IPS-18a (cell line): ENCODE results near the gene MLN.

ENCODE experiments used
- H3K27ac ChIP-seq: one replicate; pipeline ENCODE4 v1.5.1; 2013; ENCODE audit warnings: low read length
- H3K27me3 ChIP-seq: one replicate; pipeline ENCODE4 v1.6.1; 2013; ENCODE audit warnings: mild to moderate bottlenecking, low read length; ENCODE audit not compliant: control insufficient read depth, insufficient read depth
- H3K36me3 ChIP-seq: one replicate; pipeline ENCODE4 v1.6.1; 2013; ENCODE audit warnings: low read depth, low read length; ENCODE audit not compliant: control insufficient read depth
- H3K4me1 ChIP-seq: one replicate; pipeline ENCODE4 v1.6.1; 2013; ENCODE audit warnings: low read depth, low read length; ENCODE audit not compliant: control insufficient read depth
- H3K4me3 ChIP-seq: one replicate; pipeline ENCODE4 v1.5.1; 2013; ENCODE audit warnings: low read length
- H3K9ac ChIP-seq: one replicate; pipeline ENCODE4 v1.6.1; 2013; ENCODE audit warnings: mild to moderate bottlenecking, low read length, moderate library complexity
- H3K9me3 ChIP-seq: one replicate; pipeline ENCODE4 v1.6.1; 2013; ENCODE audit warnings: low read depth, low read length; ENCODE audit not compliant: control insufficient read depth

The MLN gene

DNA sequence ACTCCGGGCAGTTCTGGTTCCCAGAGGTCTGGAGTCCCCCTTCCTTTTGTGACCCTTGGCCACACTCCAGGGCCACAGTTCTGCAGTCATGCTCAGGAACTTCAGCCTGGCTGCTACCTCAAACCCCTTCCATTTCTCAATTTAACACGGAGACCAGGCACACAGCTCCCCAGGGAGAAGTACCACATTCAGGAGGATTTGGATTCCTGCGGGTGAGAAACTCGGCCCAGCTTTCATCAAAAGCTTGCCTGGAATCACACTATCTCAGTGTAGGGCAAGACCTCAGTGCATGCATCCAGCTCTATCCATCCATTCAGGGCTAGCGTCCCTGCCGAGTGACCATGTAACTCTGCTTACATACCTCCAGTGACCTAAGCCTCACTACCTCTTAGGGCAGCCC lies 40.3 kb downstream of the MLN start:
- Histone ChIP-seq H3K36me3 (no peaks in the 10 kb centered on the region), H3K4me1 (no peaks in the 10 kb centered on the region), H3K4me3 (no peak overlapping the region)

DNA sequence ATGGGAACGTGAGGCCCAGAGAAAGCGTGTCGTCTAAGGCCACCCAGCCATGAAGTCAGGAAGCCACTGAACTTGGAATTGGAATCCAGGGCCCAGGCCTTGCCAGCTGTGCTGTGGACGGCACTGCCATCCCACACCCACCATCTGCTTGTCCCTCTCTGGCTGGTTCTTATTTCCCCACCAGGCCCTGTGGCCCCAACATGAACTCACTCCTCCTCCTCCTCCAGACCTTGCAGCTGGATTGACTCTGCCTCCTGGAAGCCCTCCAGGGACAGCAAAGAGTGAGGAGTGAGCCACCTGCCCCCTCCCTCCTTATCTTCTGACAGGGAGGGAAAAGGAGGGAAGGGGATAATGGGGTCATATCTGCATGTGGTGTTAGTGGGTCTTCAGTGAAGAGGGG lies 41.1 kb downstream of the MLN start:
- Histone ChIP-seq H3K9me3 (no peaks in the 10 kb centered on the region), H3K36me3 (no peaks in the 10 kb centered on the region), H3K9ac (no peak overlapping the region), H3K4me1 (no peaks in the 10 kb centered on the region), H3K27me3 (no peaks in the 10 kb centered on the region), H3K4me3 (no peak overlapping the region), H3K27ac (no peak overlapping the region)

More for the DNA sequence above, 40.3 kb downstream of the MLN start:
- no peaks in the 10 kb centered on the region for H3K9me3 ChIP-seq
- no peaks in the 10 kb centered on the region for H3K27me3 ChIP-seq
- no peak overlapping the region for H3K27ac ChIP-seq
- no peak overlapping the region for H3K9ac ChIP-seq

DNA sequence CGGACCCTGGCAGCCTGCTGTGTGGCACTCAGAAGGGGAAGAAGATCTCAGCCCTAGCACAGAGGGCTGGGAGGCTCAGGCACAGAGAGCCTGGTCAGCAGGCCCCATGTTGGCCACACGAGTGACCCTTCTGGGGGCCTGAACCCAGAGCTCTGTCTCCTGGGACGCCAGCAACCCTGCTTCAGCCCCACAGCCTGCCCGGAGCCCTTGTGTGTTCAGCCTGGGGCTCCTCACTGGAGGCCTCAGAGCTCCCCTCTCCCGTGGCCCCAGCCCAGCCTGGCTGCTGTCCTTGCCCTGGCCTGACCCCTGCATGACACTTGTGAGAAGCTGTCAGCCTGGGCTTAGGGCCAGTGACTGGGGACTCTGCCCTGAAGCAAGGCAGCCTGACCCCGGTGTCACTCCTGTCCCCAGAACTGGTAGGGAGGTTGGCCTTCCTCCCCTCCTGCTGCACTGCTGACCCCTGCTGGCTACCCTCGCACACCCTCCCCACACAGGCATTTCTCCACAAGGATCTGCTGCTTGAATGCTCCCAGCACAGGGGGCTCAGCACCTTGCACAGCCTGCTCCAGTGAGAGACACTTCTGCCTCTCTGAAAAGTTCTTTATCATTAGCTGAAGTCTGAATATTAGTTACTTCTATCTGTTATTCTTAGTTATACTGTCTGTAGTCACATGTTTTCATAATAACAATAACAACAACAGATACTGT lies 41.7 kb downstream of the MLN start:
- no peak overlapping the region for H3K4me3 ChIP-seq
- H3K9ac ChIP-seq = no peak overlapping the region
- no peak overlapping the region for H3K27ac ChIP-seq
- no peaks in the 10 kb centered on the region for H3K4me1 ChIP-seq
- H3K27me3 ChIP-seq = no peaks in the 10 kb centered on the region
- no peaks in the 10 kb centered on the region for H3K36me3 ChIP-seq
- H3K9me3 ChIP-seq = no peaks in the 10 kb centered on the region

DNA sequence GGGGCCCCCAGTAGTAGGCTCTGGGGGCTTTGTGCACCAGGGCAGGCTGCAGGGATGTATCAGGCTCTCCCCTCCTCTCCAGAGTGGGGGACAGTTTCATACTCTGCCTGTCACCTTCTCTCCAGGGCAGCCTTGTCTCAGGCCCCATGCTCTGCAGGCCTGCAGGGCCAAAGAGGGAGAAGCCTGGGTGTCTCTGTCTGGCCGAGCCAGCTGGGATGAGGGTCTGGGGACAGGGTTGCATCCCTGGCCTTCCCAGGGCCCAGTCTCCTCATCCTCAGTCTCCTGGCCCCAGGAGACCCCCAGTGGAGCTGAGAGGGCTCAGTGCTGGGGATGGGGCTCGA lies 42.3 kb downstream of the MLN start:
- Histone ChIP-seq H3K27me3 (no peaks in the 10 kb centered on the region), H3K9me3 (no peaks in the 10 kb centered on the region), H3K4me3 (no peak overlapping the region), H3K27ac (no peak overlapping the region), H3K36me3 (no peaks in the 10 kb centered on the region), H3K9ac (no peak overlapping the region), H3K4me1 (no peaks in the 10 kb centered on the region)

DNA sequence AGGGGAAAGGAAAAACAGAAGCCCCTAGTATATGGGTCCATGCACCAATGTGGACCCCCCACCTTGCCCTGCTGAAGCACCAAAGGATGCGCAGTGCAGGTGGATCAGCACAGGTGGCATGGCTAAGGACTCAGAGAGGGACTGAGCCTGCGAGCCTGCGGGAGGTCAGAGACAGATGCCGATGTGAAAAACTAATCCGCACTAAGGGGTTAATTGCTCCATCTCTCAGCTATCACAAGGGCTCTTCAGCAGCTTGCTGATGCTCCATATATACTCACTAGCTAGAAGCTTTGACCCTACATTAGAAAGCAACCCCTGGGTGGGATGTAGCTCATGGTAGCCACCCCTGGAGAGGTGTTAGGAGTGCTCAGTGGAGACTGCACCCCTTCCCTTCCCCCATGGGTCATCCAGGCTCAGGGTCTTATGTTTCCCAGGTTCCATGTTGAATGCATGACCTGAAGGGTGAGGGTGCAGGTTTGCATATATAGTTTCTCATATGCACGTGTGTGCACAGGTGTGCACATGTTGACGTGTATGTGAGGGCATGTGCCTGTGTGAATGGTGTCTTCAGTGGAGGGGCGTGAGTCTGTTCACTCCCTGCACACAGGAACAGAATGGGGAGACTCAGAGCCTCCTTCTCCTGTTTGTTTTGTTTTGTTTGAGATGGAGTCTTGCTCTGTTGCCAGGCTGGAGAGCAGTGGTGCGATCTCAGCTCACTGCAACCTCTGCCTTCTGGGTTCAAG lies 43.7 kb downstream of the MLN start:
- no peak overlapping the region for H3K27ac ChIP-seq

DNA sequence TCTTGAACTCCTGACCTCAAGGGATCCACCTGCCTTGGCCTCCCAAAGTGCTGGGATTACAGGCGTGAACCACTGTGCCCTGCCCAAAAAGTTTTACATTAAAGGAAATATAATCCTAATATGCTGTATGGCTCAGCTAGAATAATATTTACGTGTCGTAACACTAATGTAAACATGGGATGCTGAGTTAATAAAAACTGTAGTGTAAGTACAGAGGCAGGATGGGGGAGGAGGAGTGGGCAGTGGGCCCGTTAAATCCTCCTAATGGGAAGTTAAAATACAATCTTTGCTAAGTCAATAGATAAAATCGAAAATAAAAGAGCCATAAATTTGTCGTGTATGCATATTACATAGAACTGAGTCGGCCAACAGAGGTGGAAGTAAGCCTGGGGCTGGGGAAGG lies 45.0 kb downstream of the MLN start:
- Histone ChIP-seq H3K4me3 (no peak overlapping the region), H3K36me3 (no peaks in the 10 kb centered on the region), H3K27me3 (no peaks in the 10 kb centered on the region), H3K4me1 (no peaks in the 10 kb centered on the region), H3K9ac (no peak overlapping the region), H3K9me3 (no peaks in the 10 kb centered on the region), H3K27ac (no peak overlapping the region)

More for the DNA sequence above, 43.7 kb downstream of the MLN start:
- Histone ChIP-seq H3K4me1 (no peaks in the 10 kb centered on the region), H3K9me3 (no peaks in the 10 kb centered on the region), H3K36me3 (no peaks in the 10 kb centered on the region), H3K27me3 (no peaks in the 10 kb centered on the region), H3K4me3 (no peak overlapping the region), H3K9ac (no peak overlapping the region)

DNA sequence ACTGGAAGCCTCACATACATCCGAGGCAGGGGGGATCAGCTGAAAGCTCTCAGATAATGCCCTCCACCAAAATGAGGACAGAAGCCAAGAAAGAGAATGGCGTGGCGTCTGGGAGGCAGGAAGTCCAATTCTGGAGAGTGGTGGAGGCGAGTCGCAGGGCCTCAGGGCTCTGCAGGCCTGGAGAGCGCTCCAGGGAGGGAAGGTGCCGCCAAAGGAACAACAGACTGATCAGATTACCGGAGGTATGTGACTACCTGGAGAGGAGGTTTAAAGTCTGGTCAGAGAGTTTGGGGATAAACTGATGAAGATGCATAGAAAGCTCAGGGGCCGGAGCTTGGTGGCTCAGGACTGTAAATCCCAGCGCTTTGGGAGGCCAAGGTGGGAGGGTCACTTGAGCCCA lies 45.9 kb downstream of the MLN start:
- Histone ChIP-seq H3K9ac (no peak overlapping the region), H3K4me1 (no peaks in the 10 kb centered on the region), H3K36me3 (no peaks in the 10 kb centered on the region), H3K4me3 (no peak overlapping the region), H3K27me3 (no peaks in the 10 kb centered on the region), H3K27ac (no peak overlapping the region), H3K9me3 (no peaks in the 10 kb centered on the region)

DNA sequence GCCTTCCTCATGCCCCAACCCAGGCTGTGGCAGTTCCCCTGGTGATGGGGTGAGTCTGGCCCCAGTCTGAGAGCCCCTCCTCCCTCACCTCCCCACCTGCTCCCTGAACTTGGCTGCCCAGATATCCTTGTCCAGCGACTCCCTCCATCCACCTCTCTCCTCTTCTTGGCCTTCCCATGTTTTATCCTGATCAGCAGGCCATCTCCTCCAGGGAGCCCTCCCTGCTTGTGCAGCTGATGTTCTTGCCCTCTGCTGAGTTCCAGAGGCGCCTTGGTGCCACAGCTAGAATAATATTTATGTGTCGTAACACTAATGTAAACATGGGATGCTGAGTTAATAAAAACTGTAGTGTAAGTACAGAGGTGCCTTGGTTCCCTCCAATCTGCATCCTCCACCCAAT lies 46.7 kb downstream of the MLN start:
- Histone ChIP-seq H3K4me1 (no peaks in the 10 kb centered on the region), H3K4me3 (no peak overlapping the region), H3K9ac (no peak overlapping the region), H3K9me3 (no peaks in the 10 kb centered on the region), H3K36me3 (no peaks in the 10 kb centered on the region), H3K27ac (no peak overlapping the region), H3K27me3 (no peaks in the 10 kb centered on the region)

DNA sequence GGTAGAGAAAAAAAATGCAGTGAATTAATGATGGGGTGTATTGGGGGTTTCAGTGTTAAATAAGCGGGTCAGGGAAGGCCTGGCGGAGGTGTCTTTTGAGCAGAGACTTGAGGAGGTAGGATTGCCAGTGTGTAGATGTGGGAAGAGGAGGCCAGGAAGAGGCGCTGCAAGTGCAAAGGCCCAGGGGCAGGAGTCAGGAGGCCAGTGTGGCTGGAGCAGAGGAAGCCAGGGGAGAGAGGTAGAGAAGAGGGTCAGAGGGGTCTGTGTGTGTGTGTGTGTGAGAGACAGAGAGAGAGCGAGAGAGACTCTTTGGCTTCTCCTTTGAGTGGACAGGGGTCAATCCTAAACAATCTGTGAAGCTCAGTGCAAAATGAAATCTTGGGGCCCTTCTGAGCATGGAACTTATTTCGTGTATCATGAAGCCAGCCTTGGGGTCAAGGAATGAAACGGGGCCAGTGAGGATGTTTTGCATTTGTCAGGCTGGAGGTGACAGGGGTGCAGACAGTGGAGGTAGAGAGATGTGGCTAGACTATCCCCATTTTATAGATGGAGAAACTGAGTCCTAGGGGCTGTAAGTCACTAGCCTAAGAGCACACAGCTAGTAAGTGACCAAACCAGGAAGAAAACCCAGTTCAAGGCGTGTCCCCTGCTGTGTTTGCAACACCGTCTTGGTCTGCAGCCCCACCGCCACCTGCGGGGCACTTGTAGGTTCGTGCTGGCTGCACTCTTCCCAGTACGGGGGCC lies 47.4 kb downstream of the MLN start:
- Histone ChIP-seq H3K4me3 (no peak overlapping the region), H3K4me1 (no peaks in the 10 kb centered on the region), H3K27me3 (no peaks in the 10 kb centered on the region), H3K9ac (no peak overlapping the region), H3K9me3 (no peaks in the 10 kb centered on the region), H3K27ac (no peak overlapping the region), H3K36me3 (no peaks in the 10 kb centered on the region)

DNA sequence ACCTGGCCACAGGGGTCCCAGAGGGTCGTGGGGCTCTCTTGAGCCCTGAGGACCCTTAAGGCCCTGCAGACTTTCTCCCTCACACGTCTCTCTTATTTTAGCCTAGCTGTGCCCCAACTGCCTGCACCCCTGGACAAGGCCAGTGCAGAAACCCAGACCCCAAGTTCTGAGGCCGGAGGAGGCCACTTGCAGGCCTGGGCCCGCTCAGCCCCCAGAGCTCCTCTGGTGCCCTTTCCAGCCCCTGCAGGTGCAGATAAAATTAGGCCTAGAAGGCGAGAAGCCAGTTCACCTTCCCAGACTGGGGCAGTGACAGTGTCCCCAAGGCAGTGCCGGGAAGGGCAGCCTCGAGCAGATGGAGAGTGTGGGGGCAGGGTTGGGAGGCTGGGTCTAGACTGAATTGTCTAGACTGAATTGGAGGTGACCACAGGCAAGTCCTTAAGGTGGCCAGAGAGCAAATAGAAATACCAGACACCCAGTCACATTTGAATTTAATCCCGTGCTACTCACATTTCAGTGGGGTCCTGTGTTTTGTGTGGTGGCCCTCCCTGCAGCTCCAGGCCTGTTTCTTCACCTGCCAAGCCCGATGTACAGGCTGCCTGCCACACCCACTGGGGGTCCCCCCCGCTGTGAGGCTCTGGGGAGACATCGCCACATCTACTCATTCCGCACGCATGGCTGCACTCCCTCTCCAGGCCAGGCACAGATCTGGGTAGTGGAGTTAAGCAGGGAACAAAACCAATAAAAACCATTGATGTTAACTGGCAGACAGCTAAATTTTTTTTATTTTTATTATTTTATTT lies 48.5 kb downstream of the MLN start:
- Histone ChIP-seq H3K36me3 (no peaks in the 10 kb centered on the region), H3K4me1 (no peaks in the 10 kb centered on the region), H3K9me3 (no peaks in the 10 kb centered on the region), H3K9ac (no peak overlapping the region), H3K27ac (no peak overlapping the region), H3K27me3 (no peaks in the 10 kb centered on the region), H3K4me3 (no peak overlapping the region)

DNA sequence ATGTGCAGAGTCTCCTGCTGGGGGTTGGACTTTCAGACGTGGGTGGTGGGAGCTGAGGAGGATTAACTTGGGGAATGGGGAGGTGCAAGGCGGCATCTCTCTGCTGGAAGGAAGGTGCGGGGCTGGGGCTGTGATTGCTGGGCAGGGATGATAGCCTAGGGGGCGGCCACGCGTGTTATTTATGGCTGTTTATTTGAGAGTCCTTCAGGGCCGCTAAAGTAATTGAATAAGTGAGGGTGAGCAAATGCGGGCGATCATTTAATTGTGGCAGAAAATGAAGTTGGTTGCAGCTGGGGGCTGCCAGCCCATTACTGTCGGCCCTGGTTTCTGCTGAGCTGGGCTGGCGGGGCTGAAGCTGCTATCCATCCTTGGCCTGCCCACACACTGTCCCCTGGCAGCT lies 49.6 kb downstream of the MLN start:
- Histone ChIP-seq H3K9ac (no peak overlapping the region), H3K9me3 (no peaks in the 10 kb centered on the region), H3K27ac (no peak overlapping the region), H3K36me3 (no peaks in the 10 kb centered on the region), H3K4me3 (no peak overlapping the region), H3K4me1 (peaks cover under 1% of the 10 kb centered on the region), H3K27me3 (no peaks in the 10 kb centered on the region)
